HEK293T (cell line): ENCODE measurements around the gene EML4.

Experiments
- ARNT ChIP-seq: fragments of 450-650 bp; IDR thresholded peaks from 2 replicates; pipeline ENCODE4 v1.6.1; 2017; ENCODE audit warnings: mild to moderate bottlenecking
- CTBP1 ChIP-seq: fragments of 450-650 bp; IDR thresholded peaks from 2 replicates; pipeline ENCODE4 v1.6.1; 2016; ENCODE audit warnings: borderline replicate concordance
- ELF4 ChIP-seq: fragments of 450-650 bp; IDR thresholded peaks from 2 replicates; pipeline ENCODE4 v1.6.1; 2017; ENCODE audit warnings: antibody characterized with exemption
- FOXK2 ChIP-seq: fragments of 450-650 bp; IDR thresholded peaks from 2 replicates; pipeline ENCODE4 v1.6.1; 2016; ENCODE audit warnings: mild to moderate bottlenecking
- FOXM1 ChIP-seq: fragments of 450-650 bp; IDR thresholded peaks from 2 replicates; pipeline ENCODE4 v1.6.1; 2017; ENCODE audit warnings: mild to moderate bottlenecking, borderline replicate concordance
- SUZ12 ChIP-seq: fragments of 450-650 bp; IDR thresholded peaks from 2 replicates; pipeline ENCODE4 v1.6.1; 2016; ENCODE audit warnings: mild to moderate bottlenecking
- ZNF384 ChIP-seq: fragments of 450-650 bp; IDR thresholded peaks from 2 replicates; pipeline ENCODE4 v1.6.1; 2016
- TF ChIP-seq, protein P1 (sequence below): fragments of 450-650 bp; IDR thresholded peaks from 2 replicates; pipeline ENCODE4 v1.6.1; 2016

DNA sequence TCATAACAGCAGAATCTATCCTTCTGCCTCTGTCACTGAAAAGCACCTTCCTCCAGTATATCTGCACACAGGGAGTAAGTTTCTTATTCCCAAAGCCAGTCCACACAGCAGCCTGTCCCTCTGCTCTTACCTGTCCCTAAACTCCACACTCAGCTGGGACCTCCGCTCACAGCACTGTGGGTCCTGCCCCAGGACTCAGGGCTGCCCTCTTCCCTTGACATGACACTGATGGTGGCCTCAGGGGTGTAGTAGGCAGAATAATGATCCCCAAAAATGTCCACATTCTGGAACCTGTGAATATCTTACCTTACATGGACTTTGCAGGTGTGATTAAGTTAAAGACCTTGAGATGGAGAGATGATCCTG, 39.7 kb upstream of the EML4 start:
- TF ChIP-seq SUZ12 (no peak), FOXM1 (no peak), ARNT (no peak), ELF4 (no peak), CTBP1 (no peak), FOXK2 (no peak), ZNF384 (no peak)
- TF ChIP-seq, protein P1, sequence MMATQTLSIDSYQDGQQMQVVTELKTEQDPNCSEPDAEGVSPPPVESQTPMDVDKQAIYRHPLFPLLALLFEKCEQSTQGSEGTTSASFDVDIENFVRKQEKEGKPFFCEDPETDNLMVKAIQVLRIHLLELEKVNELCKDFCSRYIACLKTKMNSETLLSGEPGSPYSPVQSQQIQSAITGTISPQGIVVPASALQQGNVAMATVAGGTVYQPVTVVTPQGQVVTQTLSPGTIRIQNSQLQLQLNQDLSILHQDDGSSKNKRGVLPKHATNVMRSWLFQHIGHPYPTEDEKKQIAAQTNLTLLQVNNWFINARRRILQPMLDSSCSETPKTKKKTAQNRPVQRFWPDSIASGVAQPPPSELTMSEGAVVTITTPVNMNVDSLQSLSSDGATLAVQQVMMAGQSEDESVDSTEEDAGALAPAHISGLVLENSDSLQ, result no peak
